Fibroblast of villous mesenchyme (primary cell): ENCODE data around the gene AMPD3. TPM values are rescaled to one million over a fixed set of nuclear protein-coding genes. Genes with fewer than 3 reads are reported as not detected.
"Not testable (repeated sequence)": the region's sequence is repeated elsewhere in the genome, so short reads cannot be mapped to it uniquely, and the experiment has no call there.

Experiments
- DNase-seq: peaks from one replicate; pipeline ENCODE4 v3.0.0-alpha.2; 2010; ENCODE audit warnings: low read depth
- H3K4me3 ChIP-seq: 2 replicates; pipeline ENCODE4 v1.5.1; 2011; ENCODE audit warnings: low read depth, mild to moderate bottlenecking, low read length
- CTCF ChIP-seq: IDR thresholded peaks from 2 replicates; pipeline ENCODE4 v1.5.1; 2012; ENCODE audit warnings: low read depth, mild to moderate bottlenecking, low read length; ENCODE audit not compliant: insufficient read depth
- total RNA-seq: library from RNA; depleted of rRNA; stranded (reverse); fragments of >200 nt; gene quantifications from 2 replicates; pipeline ENCODE4 v1.2.3, GENCODE V29; 2012

Gene AMPD3
- total RNA-seq, 1 donor: 22.9 TPM

GRCh38 chr11:10436224-10436623, 18.8 kb upstream of the AMPD3 start:
- H3K4me3 ChIP-seq: no peak overlapping the region
- TF ChIP-seq CTCF: no peak
- DNase-seq: no peak

GRCh38 chr11:10436683-10437082, 18.4 kb upstream of the AMPD3 start:
- not testable (repeated sequence) for DNase-seq, H3K4me3 ChIP-seq

GRCh38 chr11:10438458-10438857, 16.6 kb upstream of the AMPD3 start:
- TF ChIP-seq CTCF: no peak
- DNase-seq: no peak
- H3K4me3 ChIP-seq: no peak overlapping the region

- no peak for DNase-seq
- no peak overlapping the region for H3K4me3 ChIP-seq
- no peak for TF ChIP-seq CTCF
Measured at GRCh38 chr11:10439351-10439750, 15.7 kb upstream of the AMPD3 start.

- no peak overlapping the region for H3K4me3 ChIP-seq
- DNase-seq: no peak
- TF ChIP-seq CTCF: no peak
Measured at GRCh38 chr11:10439924-10440323, 15.1 kb upstream of the AMPD3 start.

- DNase-seq: no peak
- TF ChIP-seq CTCF: no peak
- no peak overlapping the region for H3K4me3 ChIP-seq
Measured at GRCh38 chr11:10440401-10440800, 14.7 kb upstream of the AMPD3 start.

- no peak overlapping the region for H3K4me3 ChIP-seq
- DNase-seq: no peak
- TF ChIP-seq CTCF: no peak
Measured at GRCh38 chr11:10441091-10441490, 14.0 kb upstream of the AMPD3 start.
